Fibroblast of lung (primary cell): ENCODE data around the gene CEP76. TPM values are rescaled to one million over a fixed set of nuclear protein-coding genes. Genes with fewer than 3 reads are reported as not detected.

Source experiments
- DNase-seq, 2 donors: peaks; one replicate each; pipeline versions ENCODE4 v3.0.0 to v3.0.0-alpha.2; 2010; ENCODE audit warnings: low read depth in 2 of 2
- H2AFZ ChIP-seq: 2 replicates; pipeline ENCODE4 v1.5.1; 2012; ENCODE audit warnings: low read length, control low read depth, inconsistent platforms
- H3K27ac ChIP-seq: 2 replicates; pipeline ENCODE4 v1.5.1; 2011; ENCODE audit warnings: low read length, control low read depth; ENCODE audit not compliant: insufficient read depth
- H3K27me3 ChIP-seq: 2 replicates; pipeline ENCODE4 v1.5.1; 2011; ENCODE audit warnings: mild to moderate bottlenecking, low read length; ENCODE audit not compliant: control insufficient read depth, insufficient read depth
- H3K36me3 ChIP-seq: 2 replicates; pipeline ENCODE4 v1.5.1; 2011; ENCODE audit warnings: low read length; ENCODE audit not compliant: control insufficient read depth, insufficient read depth
- H3K4me1 ChIP-seq: 2 replicates; pipeline ENCODE4 v1.5.1; 2011; ENCODE audit warnings: low read length; ENCODE audit not compliant: control insufficient read depth, insufficient read depth; ENCODE audit errors: extremely low read depth
- H3K4me2 ChIP-seq: 2 replicates; pipeline ENCODE4 v1.5.1; 2011; ENCODE audit warnings: low read length, control low read depth; ENCODE audit not compliant: insufficient read depth; ENCODE audit errors: extremely low read depth
- H3K4me3 ChIP-seq, 4 experiments: fragments of 200-600 bp in 1 of 4; sonication (generic) in 1 of 4; replicated peaks in 1 of 4; 2 replicates each; pipeline ENCODE4 v1.5.1; 2011 to 2016; ENCODE audit warnings: low read length in 4 of 4, low read depth in 3 of 4, mild to moderate bottlenecking in 3 of 4, control low read depth in 2 of 4, inconsistent platforms in 1 of 4, mixed read lengths in 1 of 4; ENCODE audit not compliant: insufficient read depth in 1 of 4; ENCODE audit errors: control extremely low read depth in 1 of 4
- H3K79me2 ChIP-seq: 2 replicates; pipeline ENCODE4 v1.5.1; 2012; ENCODE audit warnings: mild to moderate bottlenecking, low read length, inconsistent platforms; ENCODE audit not compliant: control insufficient read depth, insufficient read depth
- H3K9ac ChIP-seq: 2 replicates; pipeline ENCODE4 v1.5.1; 2011; ENCODE audit warnings: mild to moderate bottlenecking, low read length, control low read depth; ENCODE audit not compliant: insufficient read depth
- H3K9me3 ChIP-seq: 2 replicates; pipeline ENCODE4 v1.5.1; 2012; ENCODE audit warnings: low read depth, low read length; ENCODE audit not compliant: control insufficient read depth, insufficient read depth
- H4K20me1 ChIP-seq: 2 replicates; pipeline ENCODE4 v1.5.1; 2011; ENCODE audit warnings: low read length; ENCODE audit not compliant: control insufficient read depth, insufficient read depth; ENCODE audit errors: extremely low read depth
- CTCF ChIP-seq, 2 donors: IDR thresholded peaks in 1 of 2; conservative IDR thresholded peaks in 1 of 2; 1 replicate in 1 of 2; 2 replicates in 1 of 2; pipeline ENCODE4 v1.5.1; 2011 to 2012; ENCODE audit warnings: low read length in 2 of 2, control low read depth in 1 of 2, inconsistent platforms in 1 of 2, low read depth in 1 of 2, mild to moderate bottlenecking in 1 of 2
- EZH2 ChIP-seq: IDR thresholded peaks from 2 replicates; pipeline ENCODE4 v1.5.1; 2012; ENCODE audit warnings: low read length, control low read depth, mild to moderate bottlenecking; ENCODE audit errors: missing control alignments
- polyA plus RNA-seq, 2 donors: library from polyadenylated mRNA; depleted of rRNA in 1 of 2; stranded (reverse) in 1 of 2; unstranded in 1 of 2; fragments of >200 nt; gene quantifications; 2 replicates each; pipeline ENCODE4 v1.2.1, GENCODE V29; 2011 to 2012; ENCODE audit warnings: missing spikeins in 1 of 2
- total RNA-seq: library from RNA; depleted of rRNA; stranded (reverse); fragments of >200 nt; gene quantifications from 2 replicates; pipeline ENCODE4 v1.2.1, GENCODE V29; 2014

CEP76 gene
- total and polyA plus RNA-seq, 2 donors (not counting 1 experiment from before 2014, with no cell fraction given) = 5.2 to 8.1 TPM

DNA sequence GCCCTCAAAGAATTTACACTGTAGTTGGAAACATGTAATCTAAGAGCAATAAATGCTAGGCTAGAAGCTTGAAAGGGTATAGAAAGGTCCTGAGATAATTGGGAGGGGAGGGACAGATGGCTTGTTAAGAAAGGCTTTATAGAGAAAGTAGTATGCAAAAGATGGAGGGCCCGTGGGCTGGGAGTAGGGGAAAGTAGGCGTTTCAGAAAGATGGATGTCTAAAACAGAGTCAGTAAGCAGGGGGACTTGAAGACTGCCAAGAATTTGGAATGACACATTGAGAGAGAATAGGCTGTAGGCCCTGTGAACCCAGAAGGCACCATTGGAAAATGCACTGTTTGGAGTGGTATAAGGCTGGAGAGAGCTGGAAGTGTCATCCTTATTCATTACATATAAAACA, 1.1 kb upstream of the CEP76 start:
- Histone ChIP-seq H4K20me1 (no peaks in the 10 kb centered on the region), H3K4me3 (peak overlapping the region; percentile 67 to 98 (median 92)), H3K36me3 (no peaks in the 10 kb centered on the region), H3K27ac (peak overlapping the region; percentile 96), H3K4me1 (no peaks in the 10 kb centered on the region), H2AFZ (no peak overlapping the region), H3K79me2 (peaks cover 42% of the 10 kb centered on the region), H3K9ac (peak overlapping the region; percentile 99), H3K9me3 (no peaks in the 10 kb centered on the region), H3K27me3 (no peaks in the 10 kb centered on the region), H3K4me2 (peak overlapping the region; percentile 67)
- no peak for TF ChIP-seq CTCF (conservative IDR thresholded peaks at IDR 0.05 in 1 of 2, IDR thresholded peaks at IDR 0.05 in 1 of 2; ENCODE audit: low read depth in 1 of 2, low read length in 2 of 2)
- no peak for TF ChIP-seq EZH2
- DNase-seq = peak; percentile 20 to 47

DNA sequence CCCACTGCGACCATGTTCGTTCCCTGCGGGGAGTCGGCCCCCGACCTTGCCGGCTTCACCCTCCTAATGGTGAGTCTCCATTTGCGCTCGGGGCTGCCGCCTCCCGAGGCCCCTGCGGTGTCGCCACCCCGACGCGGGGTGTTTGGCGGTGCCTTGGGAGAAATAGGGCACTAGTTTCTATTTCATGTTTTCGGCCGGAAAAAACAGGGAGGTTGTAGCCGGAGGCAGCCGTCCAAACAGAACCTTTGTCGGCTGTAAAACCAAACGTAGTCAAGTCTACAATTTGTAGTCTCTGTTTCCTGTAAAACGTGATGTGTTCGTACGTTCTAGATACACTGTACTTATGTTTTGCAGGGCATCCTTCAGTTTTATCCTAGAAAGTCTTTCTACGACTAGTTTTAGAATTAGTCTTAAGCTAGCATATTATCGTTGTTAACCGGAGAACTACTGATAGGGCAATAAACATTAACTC, 609 bp upstream of the CEP76 start:
- Histone ChIP-seq H3K36me3 (no peaks in the 10 kb centered on the region), H3K4me2 (peak overlapping the region; percentile 67), H3K27me3 (no peaks in the 10 kb centered on the region), H3K9me3 (no peaks in the 10 kb centered on the region), H3K27ac (peak overlapping the region; percentile 96), H3K79me2 (peaks cover 42% of the 10 kb centered on the region), H3K4me1 (no peaks in the 10 kb centered on the region), H4K20me1 (no peaks in the 10 kb centered on the region), H2AFZ (peak overlapping the region; percentile 60), H3K4me3 (peak overlapping the region; percentile 67 to 98 (median 92)), H3K9ac (peak overlapping the region; percentile 99)
- TF ChIP-seq CTCF (conservative IDR thresholded peaks at IDR 0.05 in 1 of 2, IDR thresholded peaks at IDR 0.05 in 1 of 2; ENCODE audit: low read depth in 1 of 2, low read length in 2 of 2) (no peak), EZH2 (no peak)
- no peak for DNase-seq

- peak overlapping the region; percentile 88 for H3K4me2 ChIP-seq
- no peak for DNase-seq
- H3K9me3 ChIP-seq = no peaks in the 10 kb centered on the region
- peaks cover 42% of the 10 kb centered on the region for H3K79me2 ChIP-seq
- no peak overlapping the region for H3K27ac ChIP-seq
- peak overlapping the region in 3 of 4 experiments; percentile 67 to 95 (median 88) for H3K4me3 ChIP-seq
- no peaks in the 10 kb centered on the region for H3K36me3 ChIP-seq
- H3K9ac ChIP-seq = no peak overlapping the region
- no peaks in the 10 kb centered on the region for H4K20me1 ChIP-seq
- no peaks in the 10 kb centered on the region for H3K27me3 ChIP-seq
- TF ChIP-seq EZH2 = no peak
- TF ChIP-seq CTCF (conservative IDR thresholded peaks at IDR 0.05 in 1 of 2, IDR thresholded peaks at IDR 0.05 in 1 of 2; ENCODE audit: low read depth in 1 of 2, low read length in 2 of 2) = no peak
- no peaks in the 10 kb centered on the region for H3K4me1 ChIP-seq
- no peak overlapping the region for H2AFZ ChIP-seq
Observed at GRCh38 chr18:12701161-12701560, 1.4 kb downstream of the CEP76 start.
